Erythroblast (primary cell): ENCODE results near the gene C5orf46.

Source experiments
- GATA1 ChIP-seq: IDR thresholded peaks from 2 replicates; pipeline ENCODE4 v1.6.1; 2011; ENCODE audit warnings: low read depth, mild to moderate bottlenecking, control low read depth, low read length, moderate library complexity
- POLR2A ChIP-seq: IDR thresholded peaks from 2 replicates; pipeline ENCODE4 v1.6.1; 2011; ENCODE audit warnings: mild to moderate bottlenecking, low read length

GRCh38 chr5:147895864-147896263, 10.5 kb downstream of the C5orf46 start:
- no peak for TF ChIP-seq POLR2A
- TF ChIP-seq GATA1: no peak
